T-helper 17 cell (primary cell): ENCODE measurements around the gene DBP. TPM values are rescaled to one million over a fixed set of nuclear protein-coding genes. Genes with fewer than 3 reads are reported as not detected.

Experiments used
- ATAC-seq: fragments of 150-1000 bp; cut with Tn5 transposase; 2 replicates; pipeline ENCODE4 v1.10.0; 2021; ENCODE audit warnings: mild to moderate bottlenecking, moderate library complexity
- DNase-seq, 3 donors: peaks; one replicate each; pipeline versions ENCODE4 v3.0.0 to v3.0.0-alpha.2; 2020 to 2021
- H3K9me3 ChIP-seq: one replicate; pipeline ENCODE4 v1.7.0; 2013; ENCODE audit warnings: low read length, mild to moderate bottlenecking; ENCODE audit not compliant: control insufficient read depth, poor library complexity, severe bottlenecking
- H3K27ac Mint-ChIP-seq: one replicate; pipeline ENCODE4 v1.8.0; 2022; ENCODE audit warnings: mild to moderate bottlenecking, moderate library complexity, mixed read lengths
- H3K27me3 Mint-ChIP-seq: one replicate; pipeline ENCODE4 v1.8.0; 2022; ENCODE audit warnings: mixed read lengths
- H3K36me3 Mint-ChIP-seq: one replicate; pipeline ENCODE4 v1.8.0; 2022; ENCODE audit warnings: low read depth, mixed read lengths
- H3K4me1 Mint-ChIP-seq: one replicate; pipeline ENCODE4 v1.8.0; 2022; ENCODE audit warnings: mild to moderate bottlenecking, mixed read lengths
- H3K4me3 Mint-ChIP-seq: one replicate; pipeline ENCODE4 v1.8.0; 2022; ENCODE audit warnings: mild to moderate bottlenecking, moderate library complexity, mixed read lengths
- total RNA-seq, 4 donors: library from RNA in 2 of 4; stranded (reverse) in 2 of 4; gene quantifications; one replicate each; pipeline ENCODE4 v1.2.3 and lab custom pipeline; 2022 to 2026

The DBP gene
- total RNA-seq, 2 donors from 2014 or later, result 29.7 to 38.2 TPM

- ATAC-seq (no peak), DNase-seq (no peak)
- H3K9me3 ChIP-seq, result no peaks in the 10 kb centered on the region
- H3K36me3 Mint-ChIP-seq, result no peaks in the 10 kb centered on the region
- H3K4me3 Mint-ChIP-seq, result no peak overlapping the region
- peaks cover 3% of the 10 kb centered on the region for H3K4me1 Mint-ChIP-seq
- H3K27me3 Mint-ChIP-seq, result peaks cover 5% of the 10 kb centered on the region
- no peak overlapping the region for H3K27ac Mint-ChIP-seq
Observed at GRCh38 chr19:48600679-48601417, 36.3 kb downstream of the DBP start.

DNA sequence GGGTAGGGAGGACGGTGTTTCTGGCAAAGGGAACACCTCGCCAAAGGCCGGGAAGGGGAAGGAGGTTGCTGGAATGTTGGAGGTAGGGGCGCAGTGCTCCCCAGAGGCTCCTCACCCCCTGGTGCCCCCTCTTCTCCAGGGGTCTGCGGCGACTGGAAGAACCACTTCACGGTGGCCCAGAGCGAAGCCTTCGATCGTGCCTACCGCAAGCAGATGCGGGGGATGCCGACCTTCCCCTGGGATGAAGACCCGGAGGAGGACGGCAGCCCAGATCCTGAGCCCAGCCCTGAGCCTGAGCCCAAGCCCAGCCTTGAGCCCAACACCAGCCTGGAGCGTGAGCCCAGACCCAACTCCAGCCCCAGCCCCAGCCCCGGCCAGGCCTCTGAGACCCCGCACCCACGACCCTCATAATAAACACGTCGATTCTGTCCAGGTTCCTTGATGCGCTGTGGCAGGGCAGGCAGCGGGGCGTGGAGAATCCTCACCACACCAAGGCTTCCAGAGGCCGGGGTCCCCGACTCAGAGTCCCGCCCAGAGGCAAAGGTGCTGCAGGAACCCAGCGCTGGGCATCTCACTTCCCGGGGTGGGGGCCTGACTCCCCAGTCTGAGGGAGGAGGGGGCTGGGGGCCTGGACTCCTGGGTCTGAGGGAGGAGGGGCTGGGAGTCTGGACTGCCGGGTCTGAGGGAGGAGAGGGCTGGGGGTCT lies 38.0 kb downstream of the DBP start:
- peaks cover 3% of the 10 kb centered on the region for H3K36me3 Mint-ChIP-seq
- H3K4me1 Mint-ChIP-seq, result peaks cover 10% of the 10 kb centered on the region
- no peak for DNase-seq
- H3K9me3 ChIP-seq, result no peaks in the 10 kb centered on the region
- H3K4me3 Mint-ChIP-seq, result no peak overlapping the region
- ATAC-seq, result no peak
- peaks cover 5% of the 10 kb centered on the region for H3K27me3 Mint-ChIP-seq
- H3K27ac Mint-ChIP-seq, result peak overlapping the region; percentile 59

DNA sequence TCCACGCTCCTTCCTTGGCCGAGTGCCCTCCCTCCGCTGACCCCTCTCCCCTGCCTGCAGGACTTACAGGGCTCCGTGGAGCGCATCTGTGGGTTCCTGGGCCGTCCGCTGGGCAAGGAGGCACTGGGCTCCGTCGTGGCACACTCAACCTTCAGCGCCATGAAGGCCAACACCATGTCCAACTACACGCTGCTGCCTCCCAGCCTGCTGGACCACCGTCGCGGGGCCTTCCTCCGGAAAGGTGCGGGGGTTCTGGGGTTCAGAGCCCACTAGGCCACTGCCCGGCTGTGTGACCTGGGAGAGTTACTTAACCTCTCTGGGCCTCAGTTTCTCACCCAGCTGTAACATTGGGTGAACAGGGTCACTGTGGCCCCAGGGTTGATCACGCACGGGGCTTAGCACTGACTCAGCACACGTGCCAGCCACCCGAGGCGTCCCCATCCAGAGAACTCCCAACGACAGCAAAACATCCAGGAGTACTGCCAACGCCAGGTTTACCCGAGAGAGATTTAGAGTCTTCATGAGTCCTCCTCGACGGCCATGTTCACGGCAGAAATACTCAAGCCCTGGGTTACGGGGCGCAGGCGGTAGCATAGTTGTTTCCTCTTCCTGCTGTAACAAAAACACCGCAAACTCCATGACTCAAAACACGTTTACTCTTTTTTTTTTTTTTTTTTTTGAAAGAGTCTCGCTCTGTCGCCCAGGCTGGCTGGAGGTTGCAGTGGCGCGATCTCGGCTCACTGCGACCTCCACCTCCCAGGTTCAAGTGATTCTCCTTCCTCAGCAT lies 40.3 kb downstream of the DBP start:
- Mint-ChIP-seq H3K27me3 (peaks cover 5% of the 10 kb centered on the region), H3K4me3 (peak overlapping the region; percentile 79), H3K4me1 (peaks cover 13% of the 10 kb centered on the region), H3K27ac (peak overlapping the region; percentile 84), H3K36me3 (peaks cover 3% of the 10 kb centered on the region)
- DNase-seq, result peak in 1 of 3 donors; percentile 51
- ATAC-seq, result peak; percentile 95
- no peaks in the 10 kb centered on the region for H3K9me3 ChIP-seq

DNA sequence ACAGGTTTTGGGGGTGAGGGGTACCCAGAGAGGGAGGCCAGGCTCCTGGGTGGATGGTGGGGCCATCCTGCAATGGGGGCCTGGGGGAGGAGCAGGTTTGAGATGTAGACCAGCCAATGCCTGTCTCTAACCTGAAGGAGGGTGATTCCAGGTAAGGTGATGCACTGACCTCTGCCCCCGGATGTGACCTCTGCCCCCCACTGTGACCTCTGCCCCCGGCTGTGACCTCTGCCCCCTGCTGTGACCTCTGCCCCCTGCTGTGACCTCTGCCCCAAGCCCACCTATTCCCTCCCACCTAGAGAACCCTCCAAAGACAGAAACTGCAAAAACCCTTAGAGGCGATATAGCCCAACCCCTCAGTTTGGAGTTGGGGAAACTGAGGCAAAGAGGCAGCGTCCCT lies 40.9 kb downstream of the DBP start:
- H3K27me3 Mint-ChIP-seq, result peaks cover 5% of the 10 kb centered on the region
- H3K4me1 Mint-ChIP-seq, result peaks cover 18% of the 10 kb centered on the region
- H3K36me3 Mint-ChIP-seq, result peaks cover 3% of the 10 kb centered on the region
- ATAC-seq, result no peak
- H3K9me3 ChIP-seq, result no peaks in the 10 kb centered on the region
- H3K4me3 Mint-ChIP-seq, result peak overlapping the region; percentile 79
- H3K27ac Mint-ChIP-seq, result peak overlapping the region; percentile 78
- DNase-seq, result no peak

DNA sequence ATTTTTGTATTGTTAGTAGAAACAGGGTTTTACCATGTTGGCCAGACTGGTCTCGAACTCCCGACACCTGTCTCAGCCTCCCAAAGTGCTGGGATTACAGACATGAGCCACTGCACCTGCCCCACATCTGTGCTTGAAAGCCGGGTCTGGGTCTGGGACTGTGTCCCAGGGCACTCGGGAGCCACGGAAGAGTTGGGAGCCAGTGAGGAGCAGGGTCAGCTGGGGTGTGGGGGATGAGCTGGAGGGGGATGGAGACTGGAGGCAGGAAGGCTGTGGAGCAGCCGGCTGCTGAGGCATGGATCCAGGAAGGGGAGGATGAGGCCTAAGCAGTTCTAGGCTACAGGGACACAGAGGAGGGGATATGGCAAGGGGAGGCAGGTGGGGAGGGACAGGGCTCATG lies 41.3 kb downstream of the DBP start:
- Mint-ChIP-seq H3K27ac (peak overlapping the region; percentile 78), H3K36me3 (peaks cover 3% of the 10 kb centered on the region), H3K4me3 (peak overlapping the region; percentile 79), H3K4me1 (peaks cover 18% of the 10 kb centered on the region), H3K27me3 (peaks cover 5% of the 10 kb centered on the region)
- no peak for ATAC-seq
- no peak for DNase-seq
- H3K9me3 ChIP-seq, result no peaks in the 10 kb centered on the region

DNA sequence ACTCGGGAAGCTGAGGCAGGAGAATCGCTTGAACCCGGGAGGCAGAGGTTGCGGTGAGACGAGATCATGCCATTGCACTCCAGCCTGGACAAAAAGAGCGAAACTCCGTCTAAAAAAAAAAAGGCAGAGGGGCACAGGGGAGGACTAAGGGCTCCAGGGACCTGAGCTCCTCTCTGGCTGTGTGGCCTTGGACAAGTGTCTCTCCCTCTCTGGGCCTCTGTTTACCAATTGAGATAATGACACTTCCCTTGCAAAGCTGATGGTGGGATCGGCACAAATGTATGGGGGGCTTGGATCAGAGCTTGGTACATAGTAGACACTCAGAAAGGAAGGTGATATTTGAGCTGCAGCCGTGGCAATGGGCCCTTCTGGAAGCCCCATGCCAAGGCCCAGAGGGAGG lies 42.0 kb downstream of the DBP start:
- H3K4me1 Mint-ChIP-seq, result peaks cover 18% of the 10 kb centered on the region
- H3K27ac Mint-ChIP-seq, result peak overlapping the region; percentile 78

GRCh38 chr19:48591021-48591420 lies 46.2 kb downstream of the DBP start:
- Mint-ChIP-seq H3K27me3 (no peaks in the 10 kb centered on the region), H3K36me3 (peaks cover 3% of the 10 kb centered on the region), H3K4me3 (no peak overlapping the region), H3K27ac (no peak overlapping the region), H3K4me1 (peaks cover 27% of the 10 kb centered on the region)
- no peak for ATAC-seq
- no peak for DNase-seq
- H3K9me3 ChIP-seq, result no peaks in the 10 kb centered on the region

More for the DNA sequence above, 42.0 kb downstream of the DBP start:
- DNase-seq, result no peak
- Mint-ChIP-seq H3K36me3 (peaks cover 3% of the 10 kb centered on the region), H3K4me3 (peak overlapping the region; percentile 75), H3K27me3 (peaks cover 5% of the 10 kb centered on the region)
- H3K9me3 ChIP-seq, result no peaks in the 10 kb centered on the region
- no peak for ATAC-seq

DNA sequence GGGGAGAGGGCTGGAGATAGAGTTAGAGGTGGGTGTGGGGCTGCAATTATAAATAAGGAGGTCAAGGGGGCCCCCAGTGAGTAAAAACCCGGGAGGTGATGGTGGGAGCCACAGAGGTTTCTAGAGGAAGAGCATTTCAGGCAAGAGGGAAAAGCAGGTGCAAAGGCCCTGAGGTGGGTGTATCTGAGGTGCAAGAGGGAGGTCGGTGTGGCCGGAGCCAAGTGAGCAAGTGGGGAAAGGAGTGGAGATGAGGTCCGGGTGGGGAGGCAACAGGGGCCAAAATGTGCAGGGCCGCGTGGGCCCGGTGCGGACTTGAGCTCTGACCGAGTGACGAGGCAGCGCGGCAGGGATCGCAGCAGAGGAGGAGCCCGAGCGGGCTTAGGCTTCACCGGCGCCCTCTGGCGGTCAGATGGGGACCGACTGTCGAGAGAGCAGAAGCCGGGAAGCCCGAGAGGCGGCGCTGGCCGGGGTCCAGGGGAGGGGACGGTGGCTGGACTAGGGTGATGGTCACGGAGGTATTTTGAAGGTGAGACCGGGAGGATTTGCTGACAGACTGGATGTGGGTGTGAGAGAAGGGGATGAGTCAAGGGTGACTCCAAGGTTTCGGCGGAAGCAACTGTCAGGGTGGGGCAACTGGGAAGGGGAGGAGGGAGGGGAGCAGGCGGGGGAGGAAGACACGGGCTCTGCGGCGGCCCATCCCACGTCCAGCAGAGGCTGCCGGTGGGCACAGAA lies 48.3 kb downstream of the DBP start:
- Mint-ChIP-seq H3K27me3 (no peaks in the 10 kb centered on the region), H3K27ac (no peak overlapping the region), H3K4me1 (peaks cover 22% of the 10 kb centered on the region), H3K36me3 (peaks cover 3% of the 10 kb centered on the region), H3K4me3 (peak overlapping the region; percentile 82)
- ATAC-seq (peak; percentile 92), DNase-seq (peak; percentile 75 to 90 (median 82))
- H3K9me3 ChIP-seq, result no peaks in the 10 kb centered on the region

DNA sequence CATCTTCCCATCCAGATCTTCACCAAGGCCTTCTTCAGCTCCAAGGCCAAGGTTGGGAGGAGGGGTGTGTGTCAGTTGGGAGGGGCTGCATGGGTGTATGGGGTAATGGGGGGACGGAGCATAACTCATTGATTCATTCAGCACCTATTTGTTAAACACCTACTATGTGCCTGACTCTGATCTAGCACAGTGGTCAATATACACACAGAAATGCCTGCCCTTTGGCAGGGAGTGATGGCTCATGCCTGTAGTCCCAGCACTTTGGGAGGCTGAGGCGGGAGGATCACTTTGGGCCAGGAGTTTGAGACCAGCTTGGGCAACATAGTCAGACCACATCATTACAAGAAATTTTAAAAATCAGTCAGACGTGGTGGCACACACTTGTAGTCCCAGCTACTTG lies 49.8 kb downstream of the DBP start:
- Mint-ChIP-seq H3K4me1 (peaks cover 20% of the 10 kb centered on the region), H3K4me3 (no peak overlapping the region), H3K36me3 (peaks cover 3% of the 10 kb centered on the region), H3K27ac (no peak overlapping the region), H3K27me3 (no peaks in the 10 kb centered on the region)
- no peaks in the 10 kb centered on the region for H3K9me3 ChIP-seq
- ATAC-seq, result no peak
- no peak for DNase-seq

DNA sequence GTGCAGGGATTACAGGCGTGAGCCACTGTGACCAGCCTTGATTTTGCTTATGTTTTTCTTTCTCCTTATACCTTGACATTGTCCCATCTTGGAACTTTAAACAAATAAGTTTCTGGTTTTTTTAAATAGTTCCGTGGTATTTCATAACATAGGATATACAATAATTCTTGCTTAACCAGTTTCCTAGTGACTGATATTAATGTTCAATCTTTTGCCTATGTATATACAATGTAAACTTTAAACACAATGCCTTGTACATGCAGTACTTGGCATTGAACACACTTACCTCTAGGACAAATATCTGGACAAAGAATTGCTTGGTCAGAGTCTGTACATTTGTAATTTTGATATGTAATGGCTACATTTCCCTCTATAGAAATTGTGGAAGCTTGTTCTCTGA lies 55.0 kb downstream of the DBP start:
- Mint-ChIP-seq H3K4me1 (peaks cover 4% of the 10 kb centered on the region), H3K4me3 (no peak overlapping the region), H3K36me3 (peaks cover 3% of the 10 kb centered on the region), H3K27me3 (no peaks in the 10 kb centered on the region), H3K27ac (no peak overlapping the region)
- H3K9me3 ChIP-seq, result no peaks in the 10 kb centered on the region
- no peak for ATAC-seq
- DNase-seq, result no peak
